HG03066 (cell line): ENCODE measurements around the gene NCOA1.
"Not testable (repeated sequence)": the region's sequence is repeated elsewhere in the genome, so short reads cannot be mapped to it uniquely, and the experiment has no call there.

Experiments used
- ATAC-seq: cut with Tn5 transposase; IDR thresholded peaks from one replicate; pipeline ENCODE4 v1.9.1; 2021; ENCODE audit warnings: low read depth; ENCODE audit not compliant: unreplicated experiment

The NCOA1 gene

DNA sequence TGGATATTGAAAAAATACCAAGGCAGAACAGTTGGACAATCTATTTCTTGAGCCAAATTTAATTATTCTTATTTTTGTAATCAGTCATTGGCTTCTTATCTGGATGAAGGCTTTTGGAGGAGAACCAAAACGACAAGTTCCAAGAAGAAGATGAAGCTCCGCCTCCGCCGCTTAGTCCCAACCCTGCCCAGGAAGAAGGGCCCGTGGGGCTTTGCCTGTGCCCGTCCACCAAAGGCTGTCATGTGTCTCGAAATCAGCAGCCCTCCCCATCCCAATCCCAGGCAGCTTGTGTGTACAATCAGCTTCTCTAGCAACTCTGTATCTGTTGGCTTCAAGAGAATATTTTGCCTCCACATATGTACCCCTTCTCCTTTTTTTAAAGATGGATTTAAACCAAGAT, 277.5 kb downstream of the NCOA1 start:
- no peak for ATAC-seq

DNA sequence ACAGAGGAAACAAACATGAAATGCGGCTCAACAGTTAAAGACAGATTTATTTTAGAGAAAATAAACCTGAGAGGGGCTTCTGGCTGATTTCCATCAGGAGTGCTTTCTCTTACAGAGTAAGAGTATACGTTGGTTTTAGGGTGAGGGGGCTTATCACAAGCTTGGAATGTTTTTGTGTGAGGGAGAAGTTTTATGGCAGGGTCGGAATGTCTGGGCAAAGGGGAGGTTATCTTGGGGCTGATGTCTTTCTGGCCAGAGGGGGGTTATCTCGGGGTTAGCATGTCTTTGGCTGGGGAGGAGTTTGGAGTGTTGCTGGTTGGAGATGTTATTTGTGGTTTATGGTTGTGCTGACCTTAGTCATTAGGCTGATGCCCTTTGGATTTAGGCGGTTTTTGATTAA, 280.0 kb downstream of the NCOA1 start:
- no peak for ATAC-seq

- ATAC-seq, result no peak
These were observed 280.9 kb downstream of the NCOA1 start for GRCh38 chr2:24771764-24772586.

DNA sequence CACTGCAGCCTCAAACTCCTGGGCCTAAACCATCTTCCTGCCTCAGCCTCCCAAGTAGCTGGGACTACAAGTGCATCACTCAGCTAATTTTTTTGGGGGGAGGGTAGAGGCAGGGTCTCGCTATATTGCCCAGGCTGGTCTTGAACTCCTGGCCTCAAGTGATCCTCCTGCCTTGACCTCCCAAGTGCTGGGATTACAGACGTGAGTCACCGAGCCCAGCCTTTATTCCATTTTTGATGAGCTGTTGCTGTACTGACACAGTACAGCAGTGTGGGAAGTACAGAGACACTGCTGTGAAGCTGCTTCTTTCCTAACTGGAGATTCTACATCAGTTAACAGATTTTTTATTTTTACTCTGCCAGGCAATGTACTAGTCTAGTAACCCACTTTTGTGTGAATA, 283.3 kb downstream of the NCOA1 start:
- ATAC-seq, result no peak

- no peak for ATAC-seq
These were observed 288.1 kb downstream of the NCOA1 start for GRCh38 chr2:24779116-24779515.

DNA sequence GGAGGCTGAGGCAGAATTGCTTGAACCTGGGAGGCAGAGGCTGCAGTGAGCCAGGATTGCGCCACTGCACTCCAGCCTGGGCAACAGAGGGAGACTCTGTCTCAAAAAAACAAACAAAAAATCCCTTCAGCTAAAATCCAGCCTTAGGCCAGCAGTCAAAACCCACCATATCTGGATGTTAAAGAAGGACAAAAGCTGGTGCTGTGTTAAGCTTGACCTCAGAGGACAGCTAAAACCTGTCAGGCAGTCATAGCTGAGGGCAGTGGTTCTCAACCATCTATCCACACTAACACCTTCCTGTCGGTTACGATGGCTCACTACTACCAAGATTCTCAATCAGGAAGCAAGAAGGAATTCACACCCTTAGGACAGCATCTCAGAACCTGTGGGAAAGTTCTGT, 292.6 kb downstream of the NCOA1 start:
- no peak for ATAC-seq

- no peak for ATAC-seq
These were observed 294.7 kb downstream of the NCOA1 start for GRCh38 chr2:24785671-24786321.

- ATAC-seq, result no peak
These were observed 296.5 kb downstream of the NCOA1 start for GRCh38 chr2:24787532-24787931.

- ATAC-seq, result no peak
These were observed 297.8 kb downstream of the NCOA1 start for GRCh38 chr2:24788816-24789215.

DNA sequence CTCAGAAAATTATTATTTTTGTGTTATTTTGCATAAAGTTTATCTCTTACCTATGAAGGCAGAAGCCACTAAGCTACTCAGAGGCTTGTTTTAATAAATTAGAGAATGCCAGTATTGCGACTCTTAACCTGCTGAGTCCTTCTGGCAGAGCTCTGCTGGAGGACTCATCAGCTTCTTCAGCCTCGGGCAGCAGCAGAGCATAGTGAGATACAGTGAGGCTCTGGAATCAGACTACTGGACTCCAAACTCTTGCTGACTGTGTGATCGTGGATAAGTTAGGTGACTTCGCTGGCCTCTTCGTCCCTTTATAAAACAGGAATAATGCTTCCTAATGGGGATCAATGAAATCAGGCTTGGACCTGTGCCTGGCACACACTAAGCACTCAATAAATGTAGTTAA, 300.4 kb downstream of the NCOA1 start:
- ATAC-seq, result no peak

DNA sequence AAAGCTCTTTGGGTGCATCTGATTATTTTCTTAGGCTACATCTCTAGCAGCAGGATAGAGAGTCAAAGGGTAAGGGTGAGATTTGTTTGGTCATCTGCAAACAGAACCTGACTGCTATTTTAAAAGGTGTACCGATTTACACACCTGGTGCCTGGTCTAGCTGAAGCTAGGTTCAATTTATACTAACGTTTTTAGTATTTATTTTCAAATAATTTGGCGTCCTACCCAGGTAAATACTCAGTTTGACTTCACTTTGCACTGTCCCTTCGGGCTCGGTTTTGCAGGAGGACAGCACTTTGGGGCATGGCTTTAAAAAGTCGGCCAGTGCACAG, 301.5 kb downstream of the NCOA1 start:
- ATAC-seq, result no peak

GRCh38 chr2:24792874-24793760, 302.1 kb downstream of the NCOA1 start, which contains the start of the genes CENPO and PTRHD1:
CENPO (plus strand) TSS chr2:24793425; CDS start chr2:24793920, 495 bp downstream.
PTRHD1 (minus strand) TSS chr2:24793391; CDS start chr2:24793377, 14 bp downstream.
- ATAC-seq, result peak; percentile 97

DNA sequence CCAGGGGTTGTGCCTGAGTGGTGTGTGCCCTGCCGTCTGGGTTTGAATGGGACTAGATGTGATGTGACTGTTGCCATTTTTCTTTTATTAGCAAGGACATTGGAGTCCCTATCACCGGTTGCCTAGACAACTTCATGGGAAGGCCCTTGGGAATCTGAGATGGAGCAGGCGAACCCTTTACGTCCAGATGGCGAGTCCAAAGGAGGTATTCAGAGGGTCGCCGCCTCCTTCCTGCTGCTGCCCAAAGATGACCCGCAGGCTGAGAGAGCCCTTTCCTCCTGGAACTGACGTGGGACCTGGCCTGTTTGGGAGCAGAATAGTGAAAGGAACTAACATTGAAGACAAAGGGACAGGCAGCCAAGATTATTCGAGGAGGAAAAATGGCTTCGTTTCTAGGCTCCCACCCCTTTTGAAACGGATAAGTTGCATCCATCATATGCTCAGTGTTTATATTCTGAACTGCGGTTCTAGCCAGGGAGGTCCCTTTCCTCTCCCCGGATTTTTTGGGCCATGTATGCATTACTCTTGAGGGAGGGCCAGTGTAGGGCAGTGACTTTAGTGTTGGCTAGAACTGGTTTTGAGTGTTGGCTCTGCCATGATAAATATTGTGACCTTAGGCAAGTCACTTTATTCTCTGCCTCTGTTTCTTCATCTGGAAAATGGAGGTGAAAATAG, 302.8 kb downstream of the NCOA1 start:
- ATAC-seq, result no peak

DNA sequence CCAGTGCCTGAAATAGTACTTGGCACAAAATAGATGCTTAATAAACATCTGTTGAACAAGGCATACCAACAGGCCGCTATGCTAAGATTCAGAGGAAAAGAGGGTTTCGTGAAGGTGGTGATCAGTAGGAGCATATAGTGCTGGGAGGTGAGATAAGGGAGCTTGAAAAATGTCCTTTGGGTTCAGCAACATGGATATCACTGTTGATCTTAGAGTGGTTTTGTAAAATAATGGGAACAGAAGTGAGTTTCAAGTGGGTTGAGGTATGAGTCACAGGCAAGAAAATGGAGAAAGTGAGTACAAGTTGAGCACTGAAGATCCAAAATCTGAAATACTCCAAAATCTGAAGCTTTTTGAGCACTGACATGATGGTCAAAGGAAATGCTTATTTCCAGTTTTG, 306.6 kb downstream of the NCOA1 start:
- ATAC-seq, result no peak

GRCh38 chr2:24800487-24800886, 309.4 kb downstream of the NCOA1 start:
- ATAC-seq, result not testable (repeated sequence)

DNA sequence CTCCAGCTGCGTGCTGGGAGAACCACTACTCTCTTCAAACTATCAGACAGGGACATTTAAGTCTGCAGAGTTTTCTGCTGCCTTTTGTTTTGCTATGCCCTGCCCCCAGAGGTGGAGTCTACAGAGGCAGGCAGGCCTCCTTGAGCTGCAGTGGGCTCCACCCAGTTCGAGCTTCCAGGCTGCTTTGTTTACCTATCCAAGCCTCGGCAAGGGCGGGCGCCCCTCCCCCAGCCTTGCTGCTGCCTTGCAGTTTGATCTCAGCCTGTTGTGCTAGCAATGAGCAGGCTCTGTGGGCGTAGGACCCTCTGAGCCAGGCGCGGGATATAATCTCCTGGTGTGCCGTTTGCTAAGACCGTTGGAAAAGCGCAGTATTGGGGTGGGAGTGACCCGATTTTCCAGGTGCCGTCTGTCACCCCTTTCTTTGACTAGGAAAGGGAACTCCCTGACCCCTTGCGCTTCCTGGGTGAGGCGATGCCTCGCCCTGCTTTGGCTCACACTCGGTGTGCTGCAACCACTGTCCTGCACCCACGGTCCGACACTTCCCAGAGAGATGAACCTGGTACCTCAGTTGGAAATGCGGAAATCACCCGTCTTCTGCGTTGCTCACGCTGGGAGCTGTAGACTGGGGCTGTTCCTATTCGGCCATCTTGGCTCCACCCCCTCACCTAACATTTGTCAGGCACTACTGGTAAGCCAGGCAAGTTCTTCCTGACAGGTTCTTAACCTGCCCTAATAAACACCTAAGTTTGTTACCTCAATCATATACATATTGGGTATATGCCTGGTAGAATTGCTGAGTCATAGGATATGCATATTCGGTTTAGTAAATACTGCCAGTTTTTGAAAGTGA, 315.0 kb downstream of the NCOA1 start:
- ATAC-seq, result not testable (repeated sequence)

- no peak for ATAC-seq
These were observed 315.6 kb downstream of the NCOA1 start for GRCh38 chr2:24806661-24807036.

DNA sequence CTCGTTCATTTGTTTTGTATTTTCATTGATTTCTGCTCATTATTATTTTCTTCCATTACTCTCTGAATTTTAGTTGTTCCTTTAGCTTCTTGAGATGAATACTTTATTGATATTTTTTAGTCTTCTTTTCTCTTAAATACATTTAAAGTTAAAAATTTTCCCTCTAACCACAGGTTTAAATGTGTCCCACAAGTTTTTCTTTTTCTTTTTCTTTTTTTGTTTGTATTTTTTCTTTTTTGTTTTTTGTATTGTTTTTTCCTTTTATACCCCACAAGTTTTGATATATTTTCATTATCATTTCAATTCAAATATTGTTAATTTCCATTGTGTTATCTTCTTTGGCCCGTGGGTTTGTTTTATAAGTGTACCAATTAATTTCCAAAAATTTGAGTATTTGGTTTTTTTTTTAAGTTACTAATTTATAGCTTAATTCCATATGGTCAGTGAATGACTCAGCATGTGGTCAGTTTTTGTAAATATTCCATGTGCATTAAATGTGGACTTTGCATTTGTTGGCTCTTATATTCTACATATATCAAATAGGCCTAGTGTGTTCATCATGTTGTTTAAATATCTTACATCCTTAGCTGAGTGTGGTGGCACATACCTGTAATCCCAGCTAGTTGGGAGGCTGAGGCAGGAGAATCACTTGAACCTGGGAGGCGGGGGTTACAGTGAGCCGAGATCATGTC, 318.4 kb downstream of the NCOA1 start:
- ATAC-seq, result no peak

- ATAC-seq, result no peak
These were observed 322.7 kb downstream of the NCOA1 start for GRCh38 chr2:24813691-24814137.
